ENCODE results near the gene DNAH11. TPM values are rescaled to one million over a fixed set of nuclear protein-coding genes. Genes with fewer than 3 reads are reported as not detected.

The DNAH11 gene
- total RNA-seq, 1 experiment from 2014 or later = 0.91 TPM

DNA sequence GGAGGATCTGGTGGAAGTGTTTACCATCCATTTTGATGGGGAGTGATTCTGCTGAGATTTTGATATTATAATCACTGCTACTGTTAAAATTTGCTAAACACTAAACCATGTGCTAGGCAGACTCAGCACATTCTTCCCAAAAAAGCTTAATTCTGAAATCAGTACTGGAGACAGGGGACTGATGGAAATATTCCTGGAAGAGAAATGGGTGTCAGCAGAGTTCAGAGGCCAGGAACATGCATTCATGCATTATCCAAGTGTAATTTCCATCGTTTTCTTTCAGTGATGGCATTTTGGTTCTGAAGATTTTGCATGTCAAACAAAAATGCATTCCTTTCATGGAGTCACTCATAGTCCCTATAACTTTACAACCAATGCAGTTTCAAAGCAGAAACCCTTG, 323.9 kb downstream of the DNAH11 start:
- TF ChIP-seq, protein P1, sequence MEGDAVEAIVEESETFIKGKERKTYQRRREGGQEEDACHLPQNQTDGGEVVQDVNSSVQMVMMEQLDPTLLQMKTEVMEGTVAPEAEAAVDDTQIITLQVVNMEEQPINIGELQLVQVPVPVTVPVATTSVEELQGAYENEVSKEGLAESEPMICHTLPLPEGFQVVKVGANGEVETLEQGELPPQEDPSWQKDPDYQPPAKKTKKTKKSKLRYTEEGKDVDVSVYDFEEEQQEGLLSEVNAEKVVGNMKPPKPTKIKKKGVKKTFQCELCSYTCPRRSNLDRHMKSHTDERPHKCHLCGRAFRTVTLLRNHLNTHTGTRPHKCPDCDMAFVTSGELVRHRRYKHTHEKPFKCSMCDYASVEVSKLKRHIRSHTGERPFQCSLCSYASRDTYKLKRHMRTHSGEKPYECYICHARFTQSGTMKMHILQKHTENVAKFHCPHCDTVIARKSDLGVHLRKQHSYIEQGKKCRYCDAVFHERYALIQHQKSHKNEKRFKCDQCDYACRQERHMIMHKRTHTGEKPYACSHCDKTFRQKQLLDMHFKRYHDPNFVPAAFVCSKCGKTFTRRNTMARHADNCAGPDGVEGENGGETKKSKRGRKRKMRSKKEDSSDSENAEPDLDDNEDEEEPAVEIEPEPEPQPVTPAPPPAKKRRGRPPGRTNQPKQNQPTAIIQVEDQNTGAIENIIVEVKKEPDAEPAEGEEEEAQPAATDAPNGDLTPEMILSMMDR (IDR thresholded peaks at IDR 0.05; ENCODE audit: unreplicated experiment) = no peak
- Mint-ChIP-seq H3K9me3 (ENCODE audit: unreplicated experiment) (no peaks in the 10 kb centered on the region), H3K36me3 (ENCODE audit: insufficient read depth, unreplicated experiment) (no peaks in the 10 kb centered on the region), H3K4me3 (ENCODE audit: unreplicated experiment) (no peak overlapping the region), H3K27me3 (ENCODE audit: insufficient read depth, unreplicated experiment) (no peaks in the 10 kb centered on the region), H3K4me1 (ENCODE audit: insufficient read depth, unreplicated experiment) (no peaks in the 10 kb centered on the region), H3K27ac (ENCODE audit: low read depth, unreplicated experiment) (no peak overlapping the region)
- intact Hi-C loops (cut with micrococcal nuclease) = no loop called here
- CTCF ChIA-PET = interaction anchor here (2.0 kb wide), 1 partner anchor 13 kb away, joined by 5 read pairs; no protein-coding TSS in a partner anchor
- BruUV-seq (replicated peaks) = no TSS peak
- POLR2A ChIA-PET = no interaction called here
- no peak for DNase-seq (ENCODE audit: unreplicated experiment)

DNA sequence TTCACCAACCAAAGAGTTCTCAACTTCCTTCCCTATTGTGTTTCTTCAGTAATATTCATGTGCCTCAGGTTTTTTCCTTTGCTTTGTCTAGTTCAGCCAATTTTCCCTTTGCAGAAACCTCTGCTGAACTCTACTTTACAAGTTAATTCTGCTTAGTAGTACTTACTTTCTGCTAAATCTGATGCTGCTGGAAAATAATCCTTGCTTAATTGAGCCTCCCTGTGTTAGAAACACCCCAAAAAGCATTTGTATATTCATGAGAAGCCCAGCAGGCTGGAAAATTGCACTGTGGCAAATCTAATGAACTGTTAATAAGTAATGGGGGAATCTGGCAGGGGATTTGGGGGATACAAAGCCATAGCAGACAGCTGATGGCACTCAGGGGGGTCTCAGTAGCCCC, 324.4 kb downstream of the DNAH11 start:
- POLR2A ChIA-PET = no interaction called here
- Mint-ChIP-seq H3K36me3 (ENCODE audit: insufficient read depth, unreplicated experiment) (no peaks in the 10 kb centered on the region), H3K9me3 (ENCODE audit: unreplicated experiment) (no peaks in the 10 kb centered on the region), H3K4me1 (ENCODE audit: insufficient read depth, unreplicated experiment) (no peaks in the 10 kb centered on the region), H3K27ac (ENCODE audit: low read depth, unreplicated experiment) (no peak overlapping the region), H3K27me3 (ENCODE audit: insufficient read depth, unreplicated experiment) (no peaks in the 10 kb centered on the region), H3K4me3 (ENCODE audit: unreplicated experiment) (no peak overlapping the region)
- CTCF ChIA-PET = no interaction called here
- TF ChIP-seq, protein P1 (IDR thresholded peaks at IDR 0.05; ENCODE audit: unreplicated experiment) = no peak
- BruUV-seq (replicated peaks) = no TSS peak
- no peak for DNase-seq (ENCODE audit: unreplicated experiment)
- intact Hi-C loops (cut with micrococcal nuclease) = no loop called here

DNA sequence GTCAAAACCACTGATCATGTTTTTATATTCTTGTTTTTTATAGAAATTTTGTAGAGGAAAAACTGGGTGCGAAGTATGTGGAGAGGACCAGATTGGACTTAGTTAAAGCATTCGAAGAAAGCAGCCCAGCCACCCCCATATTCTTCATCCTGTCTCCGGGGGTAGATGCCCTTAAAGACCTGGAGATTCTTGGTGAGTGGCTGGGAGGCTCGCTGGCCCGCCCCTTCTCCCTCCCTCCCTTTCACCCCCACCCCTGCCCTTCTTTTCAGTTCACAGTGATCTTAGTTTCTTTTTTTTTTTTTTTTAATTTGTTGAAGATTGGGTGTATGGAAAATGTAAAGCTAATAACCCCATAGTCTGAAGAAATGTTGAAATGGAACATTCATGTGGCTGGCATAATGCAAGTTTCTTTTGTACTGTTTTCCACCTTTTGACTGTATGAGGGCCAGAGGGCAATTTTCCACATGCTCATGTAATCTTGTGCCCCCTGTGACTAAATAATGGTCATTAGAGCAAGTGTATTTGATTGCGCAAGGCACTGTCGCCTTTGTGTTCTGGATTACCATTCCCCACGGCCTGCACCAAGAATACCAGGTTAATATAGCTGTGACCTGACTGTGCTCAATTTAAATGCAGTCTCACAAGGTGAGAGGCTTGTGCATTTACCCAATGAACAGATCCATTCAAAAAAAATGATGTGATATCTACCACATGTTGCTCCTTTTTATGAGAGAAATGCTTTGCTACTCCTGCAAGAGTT, 325.2 kb downstream of the DNAH11 start:
- no peak overlapping the region for H3K4me3 Mint-ChIP-seq (ENCODE audit: unreplicated experiment)
- TF ChIP-seq, protein P1 (IDR thresholded peaks at IDR 0.05; ENCODE audit: unreplicated experiment) = no peak
- no peaks in the 10 kb centered on the region for H3K4me1 Mint-ChIP-seq (ENCODE audit: insufficient read depth, unreplicated experiment)
- H3K27me3 Mint-ChIP-seq (ENCODE audit: insufficient read depth, unreplicated experiment) = no peaks in the 10 kb centered on the region
- BruUV-seq (replicated peaks) = no TSS peak
- H3K27ac Mint-ChIP-seq (ENCODE audit: low read depth, unreplicated experiment) = no peak overlapping the region
- no peaks in the 10 kb centered on the region for H3K36me3 Mint-ChIP-seq (ENCODE audit: insufficient read depth, unreplicated experiment)
- H3K9me3 Mint-ChIP-seq (ENCODE audit: unreplicated experiment) = no peaks in the 10 kb centered on the region
- no peak for DNase-seq (ENCODE audit: unreplicated experiment)
- CTCF ChIA-PET = interaction anchor here (0.7 kb wide), 1 partner anchor 70 kb away, joined by 3 read pairs; no protein-coding TSS in a partner anchor
- POLR2A ChIA-PET = no interaction called here
- intact Hi-C loops (cut with micrococcal nuclease) = no loop called here

DNA sequence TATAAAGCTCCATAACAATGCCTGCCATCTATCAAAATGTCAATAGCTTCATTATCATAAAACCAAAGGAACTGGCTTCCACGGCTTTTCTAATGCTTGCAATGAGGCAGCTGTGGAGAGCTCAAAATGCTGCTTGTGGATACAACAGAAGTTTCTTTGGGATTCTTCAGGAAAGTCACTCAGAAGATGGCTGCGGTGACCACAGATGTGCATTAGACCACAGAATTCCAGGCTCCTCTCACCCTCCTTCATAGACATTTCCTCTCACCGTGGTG, 325.7 kb downstream of the DNAH11 start:
- Mint-ChIP-seq H3K9me3 (ENCODE audit: unreplicated experiment) (no peaks in the 10 kb centered on the region), H3K4me3 (ENCODE audit: unreplicated experiment) (no peak overlapping the region), H3K36me3 (ENCODE audit: insufficient read depth, unreplicated experiment) (no peaks in the 10 kb centered on the region), H3K27me3 (ENCODE audit: insufficient read depth, unreplicated experiment) (no peaks in the 10 kb centered on the region), H3K27ac (ENCODE audit: low read depth, unreplicated experiment) (no peak overlapping the region), H3K4me1 (ENCODE audit: insufficient read depth, unreplicated experiment) (no peaks in the 10 kb centered on the region)
- ChIA-PET POLR2A (no interaction called here), CTCF (interaction anchor here (0.7 kb wide), 1 partner anchor 71 kb away, joined by 3 read pairs; no protein-coding TSS in a partner anchor)
- no TSS peak for BruUV-seq (replicated peaks)
- intact Hi-C loops (cut with micrococcal nuclease) = no loop called here
- no peak for DNase-seq (ENCODE audit: unreplicated experiment)
- TF ChIP-seq, protein P1 (IDR thresholded peaks at IDR 0.05; ENCODE audit: unreplicated experiment) = no peak

Measured in MCF 10A (cell line).